ENCODE results near the gene RNF227.
"Not testable (repeated sequence)": the region's sequence is repeated elsewhere in the genome, so short reads cannot be mapped to it uniquely, and the experiment has no call there.

Gene RNF227

GRCh38 chr17:7887482-7888183 lies 28.5 kb downstream of the RNF227 start:
- peak; percentile 78 to 94 for DNase-seq

GRCh38 chr17:7887038-7887481 lies 29.0 kb downstream of the RNF227 start:
- no peak for DNase-seq

- DNase-seq = peak; percentile 37 to 45
These were observed 29.7 kb downstream of the RNF227 start for GRCh38 chr17:7886227-7887037.

- DNase-seq = peak; percentile 26 to 53
These were observed 30.5 kb downstream of the RNF227 start for GRCh38 chr17:7885367-7886226.

GRCh38 chr17:7884581-7885366 lies 31.3 kb downstream of the RNF227 start:
- DNase-seq = peak; percentile 49 to 66

GRCh38 chr17:7883781-7884386 lies 32.2 kb downstream of the RNF227 start:
- peak; percentile 14 to 41 for DNase-seq

GRCh38 chr17:7882629-7883028 lies 33.5 kb downstream of the RNF227 start:
- DNase-seq = no peak

GRCh38 chr17:7882068-7882467 lies 34.0 kb downstream of the RNF227 start:
- no peak for DNase-seq

GRCh38 chr17:7881276-7882054 lies 34.6 kb downstream of the RNF227 start:
- no peak for DNase-seq

GRCh38 chr17:7880076-7880868 lies 35.8 kb downstream of the RNF227 start:
- DNase-seq = no peak

- no peak for DNase-seq
These were observed 37.9 kb downstream of the RNF227 start for GRCh38 chr17:7878234-7878633.

GRCh38 chr17:7875804-7876370 lies 40.2 kb downstream of the RNF227 start:
- no peak for DNase-seq

GRCh38 chr17:7873051-7873450 lies 43.0 kb downstream of the RNF227 start:
- no peak for DNase-seq

- no peak for DNase-seq
These were observed 48.2 kb downstream of the RNF227 start for GRCh38 chr17:7867881-7868329.

- no peak for DNase-seq
These were observed 51.0 kb downstream of the RNF227 start for GRCh38 chr17:7864995-7865650.

GRCh38 chr17:7864384-7864783 lies 51.7 kb downstream of the RNF227 start:
- DNase-seq = not testable (repeated sequence)

All from stimulated activated CD4-positive, alpha-beta T cell treated with anti-CD3 and anti-CD28 coated beads, Interleukin-4, amount 100 ng/mL, for 4 hours (primary cell).